Small intestine (tissue), 7 donors: ENCODE results near the gene RBFOX2. TPM values are rescaled to one million over a fixed set of nuclear protein-coding genes. Genes with fewer than 3 reads are reported as not detected.
"Not testable (repeated sequence)": the region's sequence is repeated elsewhere in the genome, so short reads cannot be mapped to it uniquely, and the experiment has no call there.

Source experiments
- DNase-seq, 2 donors: peaks; one replicate each; pipeline versions ENCODE4 v3.0.0 to v3.0.0-alpha.2; 2013
- FAIRE-seq: peaks from 2 replicates; lab custom pipeline; 2012; peaks lifted over from hg19 to GRCh38; lab: Jason Lieb, UNC
- H3K27ac ChIP-seq, 3 donors: one replicate each; pipeline ENCODE4 v1.5.1; 2013; ENCODE audit warnings: low read length in 2 of 3, mild to moderate bottlenecking in 2 of 3, control low read depth in 1 of 3, inconsistent platforms in 1 of 3, low read depth in 1 of 3, moderate library complexity in 1 of 3
- H3K27me3 ChIP-seq, 3 donors: one replicate each; pipeline ENCODE4 v1.6.1; 2013; ENCODE audit warnings: low read length in 3 of 3, inconsistent platforms in 1 of 3; ENCODE audit not compliant: control insufficient read depth in 3 of 3, insufficient read depth in 3 of 3
- H3K36me3 ChIP-seq, 3 donors: one replicate each; pipeline ENCODE4 v1.6.1; 2013; ENCODE audit warnings: low read length in 3 of 3, inconsistent platforms in 1 of 3, low read depth in 1 of 3, mild to moderate bottlenecking in 1 of 3, moderate library complexity in 1 of 3; ENCODE audit not compliant: control insufficient read depth in 3 of 3, insufficient read depth in 2 of 3
- H3K4me1 ChIP-seq, 3 donors: one replicate each; pipeline ENCODE4 v1.6.1; 2013; ENCODE audit warnings: low read length in 2 of 3, inconsistent platforms in 1 of 3, low read depth in 1 of 3, mild to moderate bottlenecking in 1 of 3, moderate library complexity in 1 of 3; ENCODE audit not compliant: control insufficient read depth in 3 of 3, insufficient read depth in 2 of 3
- H3K4me3 ChIP-seq, 3 donors: one replicate each; pipeline ENCODE4 v1.5.1; 2013; ENCODE audit warnings: low read length in 3 of 3, control low read depth in 1 of 3, inconsistent platforms in 1 of 3, low read depth in 1 of 3, mild to moderate bottlenecking in 1 of 3, moderate library complexity in 1 of 3
- H3K9me3 ChIP-seq, 2 donors: one replicate each; pipeline ENCODE4 v1.6.1; 2013; ENCODE audit warnings: low read depth in 1 of 2, low read length in 1 of 2; ENCODE audit not compliant: control insufficient read depth in 2 of 2, insufficient read depth in 1 of 2
- WGBS, 3 donors: extraction: QIAGEN DNeasy Blood & Tissue Kit; methylation state at CpG; one replicate each; pipeline ENCODE4 v1.1.7; 2013; 5-methylcytosine and 5-hydroxymethylcytosine counted together
- polyA plus RNA-seq, 4 donors: library from polyadenylated mRNA; stranded (reverse) in 3 of 4; unstranded in 1 of 4; fragments of 200-250 nt in 3 of 4; fragments of 120-200 nt in 1 of 4; gene quantifications; one replicate each; pipeline versions ENCODE4 v1.2.1 to v1.2.3, GENCODE V29; 2013
- donor health status: healthy with polysubstance abuse.
- donor health status: control.
- donor health status: control.
- donor health status: Bipolar disorder and iron deficiency.
- donor health status: healthy.

RBFOX2 gene
- polyA plus RNA-seq, 4 donors: 12.3 to 43.1 (median 23.8) TPM

DNA sequence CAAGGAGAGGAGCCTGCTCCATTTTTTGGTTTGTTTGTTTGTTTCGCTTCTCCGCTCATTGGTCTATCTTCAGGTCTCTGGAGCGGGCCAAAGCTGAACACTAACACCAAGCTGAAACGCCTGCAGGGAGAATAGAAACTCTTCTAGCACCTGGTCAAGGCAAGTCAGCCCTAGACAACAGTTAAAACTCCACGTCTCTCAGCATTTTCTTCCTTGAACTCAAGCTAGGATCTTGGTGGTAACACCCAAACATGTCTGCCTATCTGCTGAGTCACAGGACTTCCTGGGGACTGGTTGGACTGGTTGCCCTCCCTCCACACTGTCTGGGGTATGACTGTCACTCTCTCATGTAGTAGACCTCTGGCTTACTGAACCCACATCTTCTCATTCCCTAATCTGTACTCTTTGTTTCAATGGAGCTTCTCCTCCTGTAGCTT is 23.9 kb upstream of the RBFOX2 start:
- H3K4me3 ChIP-seq: no peak overlapping the region
- peak; percentile 24 to 31 for DNase-seq
- FAIRE-seq: no peak
- no peak overlapping the region for H3K27ac ChIP-seq
- H3K36me3 ChIP-seq: no peaks in the 10 kb centered on the region
- WGBS, 3 donors: 77 to 80% (median 78%) methylated on average over 5 of the region's 5 CpGs
- H3K4me1 ChIP-seq: no peaks in the 10 kb centered on the region
- no peaks in the 10 kb centered on the region for H3K9me3 ChIP-seq
- H3K27me3 ChIP-seq: no peaks in the 10 kb centered on the region

DNA sequence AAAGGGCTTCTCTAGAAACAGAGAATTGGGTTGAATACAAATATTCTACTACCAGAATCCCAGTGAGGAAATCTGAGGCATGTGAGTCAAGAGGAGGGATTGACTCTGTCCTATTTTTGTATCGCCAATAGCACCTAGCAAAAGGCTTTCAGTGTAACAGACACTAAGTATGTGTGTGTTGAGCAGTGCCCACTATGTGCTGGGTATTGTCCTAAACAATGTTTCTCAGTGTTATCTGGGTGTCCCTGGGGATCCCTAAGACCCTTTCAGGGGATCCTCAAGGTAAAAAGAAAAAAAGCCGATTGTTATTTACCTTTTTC is 21.0 kb upstream of the RBFOX2 start:
- no peak for DNase-seq
- no peak for FAIRE-seq
- H3K4me3 ChIP-seq: no peak overlapping the region
- 87 to 98% (median 92%) methylated on average over 2 of the region's 2 CpGs for whole genome bisulfite sequencing, 3 donors
- no peaks in the 10 kb centered on the region for H3K27me3 ChIP-seq
- H3K36me3 ChIP-seq: no peaks in the 10 kb centered on the region
- H3K4me1 ChIP-seq: no peaks in the 10 kb centered on the region
- H3K9me3 ChIP-seq: no peaks in the 10 kb centered on the region
- no peak overlapping the region for H3K27ac ChIP-seq

DNA sequence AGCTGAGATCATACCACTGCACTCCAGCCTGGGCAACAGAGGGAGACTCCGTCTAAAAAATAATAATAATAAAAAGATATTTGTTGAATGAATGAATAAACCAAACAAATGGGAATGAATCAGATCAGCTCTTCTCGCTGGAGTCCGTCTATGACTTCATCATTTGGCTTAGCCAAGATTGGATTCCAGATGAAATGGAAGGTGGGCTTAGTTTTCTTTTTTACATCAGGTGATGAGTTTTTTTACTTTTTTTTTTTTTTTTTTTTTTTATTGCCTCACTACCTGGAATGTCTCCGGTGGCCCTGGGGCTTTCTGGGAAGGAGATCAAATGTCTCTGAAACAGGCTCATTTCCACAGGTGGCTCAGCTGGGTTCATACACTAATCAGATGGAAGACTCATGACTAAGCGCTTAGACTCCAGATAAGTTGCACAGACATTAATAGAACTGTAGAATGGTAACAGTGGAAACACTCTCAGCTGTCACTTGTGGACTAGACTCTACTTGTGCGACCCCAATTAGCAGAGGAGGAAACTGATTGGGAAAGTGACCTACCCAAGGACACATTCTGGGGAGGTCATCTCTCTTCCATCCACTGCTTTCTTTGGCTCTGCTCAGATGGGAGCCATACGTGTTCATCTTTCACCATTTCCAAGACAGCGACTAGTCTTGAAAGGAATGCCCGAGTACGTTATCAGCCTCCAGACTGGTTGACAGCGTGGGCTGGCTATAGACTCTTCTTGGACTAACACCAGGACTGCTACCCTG is 20.5 kb upstream of the RBFOX2 start:
- DNase-seq (no peak), FAIRE-seq (no peak)
- 87 to 89% (median 88%) methylated on average over 11 of the region's 11 CpGs for whole genome bisulfite sequencing, 3 donors

DNA sequence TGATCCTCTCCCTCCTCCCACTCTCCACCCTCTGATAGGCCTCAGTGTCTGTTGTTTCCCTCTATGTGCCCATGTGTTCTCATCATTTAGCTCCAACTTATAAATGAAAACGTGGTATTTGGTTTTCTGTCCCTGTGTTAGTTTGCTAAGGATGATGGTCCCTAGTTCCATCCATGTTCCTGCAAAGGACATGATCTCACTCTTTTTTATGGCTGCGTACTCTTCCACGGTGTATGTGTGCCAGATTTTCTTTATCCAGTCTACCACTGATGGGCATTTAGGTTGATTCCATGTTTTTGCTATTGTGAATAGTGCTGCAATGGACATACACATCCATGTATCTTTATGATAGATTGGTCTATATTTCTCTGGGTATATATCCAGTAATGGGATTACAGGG is 15.9 kb upstream of the RBFOX2 start:
- H3K27ac ChIP-seq, H3K9me3 ChIP-seq, H3K4me1 ChIP-seq, H3K4me3 ChIP-seq, FAIRE-seq, H3K36me3 ChIP-seq, H3K27me3 ChIP-seq, DNase-seq: not testable (repeated sequence)
- 86 to 93% (median 89%) methylated on average over 3 of the region's 3 CpGs for WGBS, 3 donors

More for the DNA sequence above, 20.5 kb upstream of the RBFOX2 start:
- Histone ChIP-seq H3K9me3 (no peaks in the 10 kb centered on the region), H3K36me3 (no peaks in the 10 kb centered on the region), H3K27ac (no peak overlapping the region), H3K27me3 (no peaks in the 10 kb centered on the region), H3K4me1 (no peaks in the 10 kb centered on the region), H3K4me3 (no peak overlapping the region)

DNA sequence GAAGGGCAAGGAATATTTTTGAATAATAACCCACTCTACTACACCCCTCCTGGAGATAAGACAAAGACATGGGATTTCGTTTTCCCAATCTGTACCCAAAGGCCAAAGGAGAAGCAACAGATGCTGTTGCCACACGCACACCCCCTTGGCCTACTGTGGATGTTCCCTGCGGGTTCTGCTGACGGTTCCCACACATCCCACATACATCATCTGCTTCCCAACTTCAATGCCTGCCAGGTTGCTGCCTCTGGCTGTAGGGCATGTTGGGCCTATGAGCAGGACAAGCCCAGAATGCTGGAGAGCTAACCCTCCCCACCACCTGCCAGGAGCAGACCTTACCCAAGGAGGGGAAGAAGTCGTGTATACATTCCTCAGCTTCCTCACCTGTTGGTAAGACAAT is 13.6 kb upstream of the RBFOX2 start:
- no peaks in the 10 kb centered on the region for H3K4me1 ChIP-seq
- 78 to 90% (median 87%) methylated on average over 5 of the region's 5 CpGs for WGBS, 3 donors
- no peak overlapping the region for H3K27ac ChIP-seq
- FAIRE-seq (no peak), DNase-seq (no peak)
- no peaks in the 10 kb centered on the region for H3K36me3 ChIP-seq
- H3K4me3 ChIP-seq: no peak overlapping the region
- H3K27me3 ChIP-seq: no peaks in the 10 kb centered on the region
- peaks cover 0 to 3% of the 10 kb centered on the region in 2 donors for H3K9me3 ChIP-seq

DNA sequence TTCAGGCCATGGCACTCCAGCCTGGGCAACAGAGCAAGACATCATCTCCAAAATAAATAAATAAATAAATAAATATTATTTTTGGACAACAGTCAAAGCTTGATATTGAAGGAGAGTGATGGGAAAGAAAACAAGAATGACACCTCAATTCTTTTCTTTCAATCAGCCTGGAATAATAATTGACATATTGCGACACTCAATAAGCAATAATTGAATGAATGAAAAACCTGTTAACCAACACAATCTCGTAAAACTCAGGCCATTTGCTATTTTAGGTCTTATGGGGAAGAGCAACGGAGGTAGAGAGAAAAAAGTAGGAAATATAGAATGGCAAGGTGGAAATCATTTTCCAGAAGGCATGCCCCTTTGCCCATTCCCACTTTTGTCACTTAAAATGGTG is 10.5 kb upstream of the RBFOX2 start:
- FAIRE-seq (no peak), DNase-seq (no peak)
- Histone ChIP-seq H3K27me3 (no peaks in the 10 kb centered on the region), H3K36me3 (no peaks in the 10 kb centered on the region), H3K27ac (no peak overlapping the region), H3K9me3 (peaks cover 0 to 3% of the 10 kb centered on the region in 2 donors), H3K4me1 (no peaks in the 10 kb centered on the region), H3K4me3 (no peak overlapping the region)
- WGBS, 3 donors: 81 to 89% (median 88%) methylated on average over 3 of the region's 3 CpGs

DNA sequence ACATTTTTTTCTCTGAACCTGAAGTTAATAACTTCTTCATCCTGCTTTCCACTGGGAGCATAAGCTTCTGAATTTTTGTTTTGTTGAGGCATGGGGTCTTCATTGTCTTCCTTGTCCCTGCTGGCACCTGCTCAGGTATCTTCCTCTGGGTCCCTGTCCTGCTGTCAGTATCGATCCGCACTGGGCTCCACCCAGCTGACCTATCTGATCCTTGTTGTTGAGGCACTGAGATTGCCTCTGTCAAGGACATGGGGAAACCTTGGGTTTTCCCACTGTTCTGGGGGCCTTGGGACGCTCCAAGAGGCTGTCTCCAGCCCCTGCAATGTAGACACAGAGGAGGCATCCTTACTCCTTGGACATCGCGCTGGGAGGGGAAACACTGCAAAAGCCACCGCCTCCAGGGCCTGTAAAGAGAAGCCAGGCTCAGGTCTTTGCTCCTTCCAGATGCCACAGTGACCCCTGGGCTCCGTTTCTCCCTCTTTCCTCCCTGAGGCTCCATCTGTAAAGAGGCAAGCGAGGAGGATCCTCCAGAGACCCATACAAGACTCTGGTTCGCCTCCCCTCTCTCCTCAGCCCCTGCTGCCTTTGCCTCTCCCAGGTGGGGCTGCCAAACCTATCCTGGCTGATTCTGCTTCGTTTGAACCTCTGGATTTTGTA is 8.6 kb upstream of the RBFOX2 start:
- H3K9me3 ChIP-seq: peaks cover 0 to 3% of the 10 kb centered on the region in 2 donors
- H3K27ac ChIP-seq: no peak overlapping the region
- DNase-seq (no peak), FAIRE-seq (no peak)
- no peaks in the 10 kb centered on the region for H3K4me1 ChIP-seq
- WGBS, 3 donors: 79 to 85% (median 82%) methylated on average over 10 of the region's 10 CpGs
- H3K27me3 ChIP-seq: no peaks in the 10 kb centered on the region
- H3K36me3 ChIP-seq: no peaks in the 10 kb centered on the region
- no peak overlapping the region for H3K4me3 ChIP-seq

DNA sequence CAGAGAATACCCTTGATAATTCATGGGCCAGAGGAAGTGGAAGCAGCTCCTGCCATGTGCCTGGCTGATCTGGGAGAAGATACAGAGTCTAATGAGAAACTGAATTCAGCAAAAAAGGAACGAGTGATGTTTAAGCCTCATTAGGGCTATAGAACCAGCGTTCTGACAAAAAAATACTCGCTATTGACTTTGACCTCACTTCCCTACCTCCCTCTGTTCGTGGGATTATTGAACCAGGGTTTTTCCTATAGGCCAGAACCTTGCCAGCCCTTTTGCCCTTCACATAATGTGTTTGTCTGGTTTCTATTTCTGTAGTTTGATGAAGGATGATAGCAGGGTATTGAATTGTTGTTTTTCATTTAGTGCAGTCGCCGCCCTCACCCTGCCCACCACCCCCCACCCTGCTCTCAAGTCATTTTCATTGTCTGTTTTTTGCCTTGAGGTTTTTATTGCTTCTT is 7.6 kb upstream of the RBFOX2 start:
- Histone ChIP-seq H3K27ac (no peak overlapping the region), H3K9me3 (peaks cover 0 to 3% of the 10 kb centered on the region in 2 donors), H3K4me1 (no peaks in the 10 kb centered on the region), H3K27me3 (no peaks in the 10 kb centered on the region), H3K4me3 (peak overlapping the region in 1 of 3 donors; percentile 0), H3K36me3 (no peaks in the 10 kb centered on the region)
- 13 to 30% (median 17%) methylated on average over 6 of the region's 6 CpGs for WGBS, 3 donors
- no peak for FAIRE-seq
- DNase-seq: peak; percentile 19 to 41
